ENCODE data around the gene KIAA0319L.

Gene KIAA0319L

GRCh38 chr1:35535243-35535642 is 22.0 kb downstream of the KIAA0319L start:
- DNase-seq = no peak

DNA sequence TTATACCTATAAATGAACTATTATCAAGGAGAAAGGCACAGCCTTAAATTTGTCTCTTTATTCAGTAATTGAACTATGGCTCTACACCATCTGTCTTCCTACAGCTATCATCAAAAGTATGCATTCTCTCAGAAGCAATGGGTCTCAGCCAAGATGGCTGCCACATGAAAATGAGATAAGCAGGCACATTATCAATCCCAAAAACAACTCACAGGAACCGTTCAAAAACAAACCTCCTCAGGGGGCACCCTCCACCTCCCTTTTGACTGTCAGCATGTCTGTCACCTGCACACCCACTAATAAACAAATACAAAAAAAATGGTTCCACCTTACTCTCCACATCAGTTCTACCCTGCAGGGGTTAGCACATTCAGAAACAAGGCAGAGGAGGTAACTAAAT is 23.6 kb downstream of the KIAA0319L start:
- DNase-seq = no peak

DNA sequence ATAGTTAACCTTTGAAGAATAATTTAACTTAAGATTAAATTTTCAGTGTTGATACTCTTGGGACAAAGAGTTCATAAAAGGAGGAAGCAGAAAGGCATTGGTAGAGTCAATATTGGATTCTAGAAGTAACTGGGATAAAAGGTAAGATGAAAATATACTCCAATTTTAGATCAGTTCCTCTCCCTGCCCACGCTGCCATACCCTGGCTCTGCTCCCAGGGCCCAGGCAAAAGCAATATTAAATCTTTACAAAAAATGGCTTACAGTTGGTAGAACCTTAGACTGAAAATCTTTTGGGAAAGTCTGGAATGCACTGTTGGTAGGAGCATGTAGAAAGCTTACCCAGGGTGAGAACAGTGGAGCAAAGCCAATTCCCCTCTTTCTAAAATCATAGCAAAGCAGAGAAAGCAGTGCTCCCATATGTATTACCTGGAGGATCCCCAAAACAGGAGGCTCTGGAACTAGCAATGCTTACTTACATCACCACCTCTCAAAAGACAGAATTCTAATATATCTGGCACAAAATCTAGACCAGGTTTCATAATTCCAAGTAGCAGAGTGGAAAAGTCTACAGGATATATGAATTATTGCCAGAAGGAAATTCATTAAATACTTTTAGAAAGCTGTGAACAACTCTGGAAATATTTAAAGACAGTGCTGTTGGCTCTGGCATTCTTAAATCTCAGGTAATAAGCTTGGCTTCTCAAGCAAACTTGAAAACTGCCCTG is 24.5 kb downstream of the KIAA0319L start:
- no peak for DNase-seq

DNA sequence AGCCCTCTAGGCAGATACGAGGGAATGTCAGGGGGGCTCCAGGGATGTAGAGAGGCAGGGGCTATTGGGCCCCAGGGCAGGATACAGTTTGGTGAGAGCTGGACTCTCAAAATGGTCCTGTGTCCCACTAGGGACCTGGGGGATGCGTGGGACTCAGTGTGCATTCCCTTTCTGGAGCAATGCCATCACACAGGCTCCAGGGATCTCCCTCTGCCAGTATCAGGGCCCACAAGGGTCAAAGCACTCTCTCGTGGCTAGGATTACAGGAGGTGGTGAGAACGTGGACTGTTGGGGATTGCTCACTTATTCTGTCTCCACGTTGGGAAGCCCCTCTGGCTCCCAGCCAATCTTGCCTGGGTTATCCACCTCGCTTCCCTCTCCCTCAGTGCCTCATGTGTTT is 25.8 kb downstream of the KIAA0319L start:
- DNase-seq = no peak

GRCh38 chr1:35530946-35531345 is 26.3 kb downstream of the KIAA0319L start:
- no peak for DNase-seq

DNA sequence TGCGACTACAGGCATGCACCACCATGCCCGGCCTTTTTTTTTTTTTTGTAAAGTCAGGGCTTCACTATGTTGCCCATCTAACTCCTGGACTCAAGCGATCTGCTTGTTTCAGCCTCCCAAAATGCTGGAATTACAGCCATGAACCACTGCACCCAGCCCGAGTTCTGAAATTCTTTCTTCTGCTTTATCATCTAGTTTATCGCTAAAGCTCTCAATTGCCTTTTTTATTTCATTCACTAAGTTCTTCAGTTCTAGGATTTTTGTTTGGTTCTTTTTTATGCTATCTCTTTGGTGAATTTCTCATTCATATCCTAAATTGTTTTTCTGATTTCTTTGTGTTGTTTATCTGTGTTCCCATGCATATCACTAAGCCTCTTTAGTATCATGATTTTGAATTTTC is 27.0 kb downstream of the KIAA0319L start:
- DNase-seq = no peak

GRCh38 chr1:35524106-35524505 is 33.1 kb downstream of the KIAA0319L start:
- no peak for DNase-seq

GRCh38 chr1:35519432-35519831 is 37.8 kb downstream of the KIAA0319L start:
- DNase-seq = no peak

DNA sequence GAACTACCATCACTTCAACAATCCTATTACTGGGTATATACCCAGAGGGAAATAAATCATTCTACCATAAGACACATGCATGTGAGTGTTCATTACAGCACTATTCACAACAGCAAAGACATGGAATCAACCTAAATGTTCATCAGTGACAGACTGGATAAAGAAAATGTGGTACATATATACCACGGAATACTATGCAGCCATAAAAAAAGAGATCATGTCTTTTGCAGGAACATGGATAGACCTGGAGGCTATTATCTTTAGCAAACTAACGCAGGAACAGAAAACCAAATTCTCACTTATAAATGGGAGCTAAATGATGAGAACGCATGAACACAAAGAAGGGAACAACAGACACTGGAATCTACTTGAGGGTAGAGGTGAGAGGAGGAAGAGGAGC is 39.0 kb downstream of the KIAA0319L start:
- no peak for DNase-seq

GRCh38 chr1:35511305-35511704 is 45.9 kb downstream of the KIAA0319L start:
- no peak for DNase-seq

GRCh38 chr1:35509558-35509957 is 47.6 kb downstream of the KIAA0319L start:
- DNase-seq = no peak

DNA sequence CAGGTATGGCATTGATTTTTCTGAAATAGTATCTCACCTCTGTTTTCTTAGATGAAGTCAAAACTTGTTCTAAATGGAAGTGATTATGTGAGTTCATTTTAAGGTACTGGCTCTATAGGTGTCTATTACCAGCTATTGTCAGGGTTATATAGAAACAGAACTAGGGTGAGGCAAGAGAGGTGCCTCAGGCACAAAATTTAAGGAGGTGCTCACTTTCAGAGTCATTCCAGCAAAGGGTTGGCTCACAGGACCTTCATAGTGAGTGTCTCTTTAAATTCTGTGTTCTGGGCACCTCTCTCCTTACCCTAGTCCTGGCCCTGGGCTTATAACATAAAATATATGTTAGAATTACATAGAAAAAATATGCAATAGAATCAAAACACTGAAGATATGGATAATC is 49.3 kb downstream of the KIAA0319L start:
- no peak for DNase-seq

DNA sequence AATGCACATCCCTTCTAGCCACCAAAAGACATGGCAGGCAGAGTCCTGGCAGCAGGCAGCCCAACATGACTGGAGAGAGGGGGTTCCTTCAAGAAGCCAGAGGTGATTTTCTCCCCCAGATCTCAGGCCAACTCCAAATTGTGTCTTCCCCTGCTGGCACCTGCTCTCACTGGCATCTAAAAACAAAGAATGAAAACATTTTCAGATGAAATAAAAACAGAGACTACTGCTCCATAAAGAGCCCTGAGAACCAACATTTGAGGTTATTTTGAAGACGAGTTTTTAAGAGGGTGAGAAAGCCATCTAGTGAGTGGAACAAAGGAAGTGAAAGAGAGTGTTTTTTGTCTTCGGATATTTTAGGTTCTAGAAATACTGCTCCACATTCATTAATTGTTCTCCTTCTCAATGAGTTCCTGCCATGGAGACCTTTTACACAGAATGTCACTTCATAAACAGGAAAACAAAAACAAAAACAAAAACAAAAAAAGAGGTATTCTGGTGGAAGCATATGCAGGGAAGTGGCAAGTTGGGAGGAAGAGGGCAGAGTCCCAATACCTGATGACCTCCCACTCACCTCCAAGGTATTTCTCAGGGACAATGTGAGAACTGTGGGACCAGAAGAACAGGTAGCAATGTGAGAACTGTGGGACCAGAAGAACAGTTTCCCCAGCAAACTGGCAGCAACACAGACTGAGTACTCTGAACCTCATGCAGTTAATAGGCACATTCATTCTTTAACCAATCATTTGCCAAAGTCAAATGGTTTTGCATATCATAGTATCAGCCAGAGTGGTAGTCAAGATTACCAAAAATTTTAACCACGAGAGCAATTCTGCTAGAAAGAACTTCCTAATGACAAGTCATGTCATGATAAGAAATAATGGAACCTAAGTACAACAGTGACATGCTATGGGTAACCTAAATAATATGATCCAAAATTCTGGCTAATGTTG is 50.0 kb downstream of the KIAA0319L start:
- DNase-seq = no peak

GRCh38 chr1:35505911-35506798 is 51.0 kb downstream of the KIAA0319L start:
- peak; percentile 95 for DNase-seq

GRCh38 chr1:35502242-35502641 is 55.0 kb downstream of the KIAA0319L start:
- DNase-seq = no peak

- no peak for DNase-seq
Measured at GRCh38 chr1:35500439-35500838, 56.8 kb downstream of the KIAA0319L start.

DNA sequence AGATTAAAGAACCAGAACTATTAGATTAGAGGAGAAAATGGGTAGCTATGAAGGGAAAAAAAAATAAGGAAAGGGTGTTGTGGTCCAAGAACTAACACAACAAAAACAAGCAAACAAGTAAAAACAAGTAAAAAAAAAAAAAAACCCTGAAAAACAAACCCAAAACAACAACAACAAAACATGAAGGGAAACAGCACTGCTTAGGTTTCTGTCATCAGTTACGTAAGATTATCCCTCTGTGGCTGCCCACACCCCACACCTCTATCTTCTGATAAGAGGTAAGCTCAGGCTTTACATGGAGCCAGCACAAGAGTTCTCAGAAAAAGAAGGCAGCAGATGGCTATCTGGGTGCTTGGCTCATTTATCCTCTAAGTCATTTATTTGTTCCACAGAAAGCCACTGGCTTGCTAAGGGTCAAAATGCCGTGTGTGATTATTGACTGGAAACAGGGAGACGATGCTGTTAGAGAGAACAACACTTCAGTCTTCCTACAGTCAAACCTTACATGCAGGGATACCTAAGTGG is 57.5 kb downstream of the KIAA0319L start:
- no peak for DNase-seq

GRCh38 chr1:35499231-35499630 is 58.0 kb downstream of the KIAA0319L start:
- DNase-seq = no peak

DNA sequence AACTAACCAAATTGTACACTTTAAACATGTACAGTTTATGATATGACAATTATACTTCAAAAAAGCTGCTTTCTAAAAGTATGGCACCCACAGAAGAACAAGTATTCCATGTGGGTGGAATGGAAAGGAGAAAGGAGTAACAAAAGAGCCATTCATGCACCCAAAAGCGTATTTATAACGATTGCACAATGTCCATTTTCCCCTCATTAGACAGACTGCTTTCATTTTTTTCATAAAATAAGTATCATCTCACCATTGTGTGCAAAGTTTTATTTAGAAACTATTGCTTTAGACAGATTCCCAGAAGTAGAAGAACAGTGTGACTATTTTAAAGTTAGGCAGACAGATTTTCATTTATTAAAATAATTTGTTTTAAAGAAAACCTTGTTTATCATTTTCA is 59.6 kb downstream of the KIAA0319L start:
- no peak for DNase-seq

DNA sequence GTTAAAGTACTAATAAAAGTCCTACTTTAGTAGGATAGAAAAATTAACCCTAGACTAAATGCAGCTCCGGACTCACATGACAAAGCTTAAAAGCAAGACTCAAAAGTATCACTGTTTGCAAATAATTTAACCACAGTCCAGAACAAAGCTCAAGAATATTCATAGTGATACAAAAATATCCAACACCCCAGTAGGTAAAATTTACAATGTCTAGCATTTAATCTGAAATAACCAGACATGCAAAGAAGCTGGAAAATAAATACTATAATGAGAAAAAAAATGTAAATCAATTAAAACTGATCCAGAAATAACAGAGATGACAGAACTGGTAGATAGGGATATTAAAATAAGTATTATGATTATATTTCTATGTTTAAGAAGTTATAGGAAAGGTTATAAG is 67.0 kb downstream of the KIAA0319L start:
- DNase-seq = no peak

- no peak for DNase-seq
Measured at GRCh38 chr1:35488336-35488735, 68.9 kb downstream of the KIAA0319L start.

DNA sequence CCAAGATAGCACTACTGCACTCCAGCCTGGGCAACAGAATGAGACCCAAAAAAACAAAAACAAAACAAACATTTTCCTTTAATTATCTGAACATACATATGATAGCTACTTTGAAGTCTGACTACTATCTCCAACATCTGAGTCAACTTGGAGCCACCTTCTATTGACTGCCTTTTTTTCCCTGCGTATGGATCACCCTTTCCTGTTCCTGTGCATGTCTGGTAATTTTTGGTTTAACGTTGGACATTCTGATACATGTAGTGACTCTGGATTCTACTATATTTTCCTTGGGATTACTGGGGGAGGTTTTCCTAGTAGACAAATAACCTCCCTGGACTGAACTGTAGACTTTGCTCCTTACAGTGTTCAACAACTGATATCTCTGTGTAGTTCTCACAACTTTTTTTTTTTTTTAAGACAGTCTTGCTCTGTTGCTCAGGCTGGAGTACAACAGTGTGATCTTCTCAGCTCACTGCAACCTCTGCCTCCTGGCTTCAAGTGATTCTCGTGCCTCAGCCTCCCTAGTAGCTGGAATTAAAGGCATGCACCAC is 70.3 kb downstream of the KIAA0319L start:
- DNase-seq = no peak

DNA sequence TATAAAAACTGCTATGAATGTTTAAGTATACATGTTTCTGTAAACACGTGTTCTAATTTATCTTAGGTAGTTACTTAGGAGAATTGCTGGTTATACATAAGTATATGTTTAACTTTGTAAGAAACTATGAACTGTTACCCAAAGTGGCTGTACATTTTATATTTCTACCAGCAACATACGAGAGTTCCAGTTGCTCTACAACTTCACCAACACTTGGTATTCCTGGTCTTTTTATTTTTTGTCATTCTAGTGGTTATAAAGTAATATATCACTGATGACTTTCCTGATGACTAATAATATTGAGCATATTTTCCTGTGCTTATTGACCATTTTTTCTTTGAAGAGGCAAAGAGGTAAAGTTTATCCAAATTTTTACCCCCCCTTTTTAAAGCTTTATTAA is 76.0 kb downstream of the KIAA0319L start:
- no peak for DNase-seq

All from kidney glomerular epithelial cell (primary cell).